Midbrain (tissue), 1 donor: ENCODE data around the gene TBRG1.

Experiments used
- DNase-seq: peaks from one replicate; lab custom pipeline; 2025; lab: John Stamatoyannopoulos, UW

Gene TBRG1

DNA sequence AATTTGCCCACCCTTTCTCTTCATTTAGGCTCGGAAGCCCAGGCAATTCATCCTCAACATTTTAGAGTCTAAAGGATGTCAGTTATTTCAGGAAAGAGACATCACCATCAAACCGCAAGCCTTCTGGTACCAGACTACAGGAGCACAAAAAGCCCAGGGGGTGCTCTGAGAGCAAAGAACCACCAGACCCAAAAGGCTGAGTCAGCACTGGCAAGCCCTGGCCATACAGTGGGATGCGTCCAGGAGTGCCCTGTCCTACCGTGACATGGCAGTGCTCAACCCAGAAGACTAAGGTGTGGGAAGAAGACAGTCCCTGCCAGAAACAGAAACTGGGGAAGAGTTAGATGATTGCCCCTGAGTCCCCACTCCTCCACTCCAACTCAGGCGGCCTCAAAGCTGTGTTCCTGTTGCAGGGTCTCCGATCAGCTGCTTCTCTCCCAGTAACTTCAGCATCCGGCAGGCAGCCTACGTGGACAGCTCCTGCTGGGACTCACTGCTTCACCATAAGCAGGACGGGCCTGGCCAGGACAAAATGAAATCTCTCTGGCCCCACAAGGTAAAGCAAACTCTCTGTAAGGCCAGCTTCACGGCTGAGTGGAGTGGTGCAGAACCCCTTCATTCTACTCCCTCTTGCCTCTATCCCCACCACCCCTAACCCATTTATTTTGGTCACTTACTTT lies 10.0 kb upstream of the TBRG1 start:
- no peak for DNase-seq

DNA sequence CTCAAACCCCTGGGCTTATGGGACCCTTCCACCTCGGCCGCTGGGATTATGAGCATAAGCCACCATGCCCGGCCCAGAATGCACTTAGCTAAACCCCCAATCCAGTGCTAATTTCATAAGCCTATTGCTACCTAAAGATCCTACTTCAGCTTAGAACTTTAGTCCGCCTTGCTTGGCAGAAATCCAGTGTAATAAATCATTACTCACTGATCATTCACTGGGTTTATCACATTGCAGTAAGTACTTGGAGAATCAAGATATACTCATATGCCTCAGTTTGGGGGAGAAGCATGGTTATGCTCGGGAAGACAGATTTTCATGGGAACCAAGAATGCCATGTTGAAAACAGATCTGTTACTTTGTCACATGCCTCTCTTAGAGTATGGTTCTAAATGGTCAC lies 3.8 kb upstream of the TBRG1 start:
- DNase-seq = no peak

DNA sequence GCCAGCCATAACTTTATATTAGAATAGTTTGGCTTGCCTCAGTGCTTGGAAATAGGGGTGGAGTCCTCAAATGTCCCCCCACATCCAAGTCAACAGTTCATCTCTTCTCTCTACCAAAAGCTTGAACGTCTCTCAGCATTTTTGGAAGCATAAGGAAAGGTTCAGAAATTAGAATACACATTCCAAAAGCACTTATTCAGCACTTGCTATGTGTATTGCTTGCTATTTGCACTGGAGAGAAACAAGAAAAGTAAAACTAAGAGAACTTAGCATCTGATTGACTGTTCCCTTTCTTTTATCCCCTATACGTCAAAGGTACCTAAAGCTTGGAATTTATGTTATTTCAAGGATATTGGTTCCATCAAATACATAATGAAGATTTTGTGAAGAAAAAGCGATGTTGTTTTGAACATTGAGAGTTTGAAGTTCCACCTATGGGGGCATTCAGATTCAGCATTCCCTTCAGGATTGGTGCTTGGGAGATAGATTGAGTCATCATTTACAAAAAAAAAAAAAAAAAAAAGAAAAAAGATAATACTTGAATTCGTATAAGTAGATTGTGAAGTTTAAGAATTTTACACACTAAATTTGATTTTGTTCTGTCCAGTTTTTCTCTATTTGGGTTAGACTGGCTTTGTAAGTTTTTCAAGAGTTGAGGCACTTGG lies 1.3 kb downstream of the TBRG1 start:
- no peak for DNase-seq

DNA sequence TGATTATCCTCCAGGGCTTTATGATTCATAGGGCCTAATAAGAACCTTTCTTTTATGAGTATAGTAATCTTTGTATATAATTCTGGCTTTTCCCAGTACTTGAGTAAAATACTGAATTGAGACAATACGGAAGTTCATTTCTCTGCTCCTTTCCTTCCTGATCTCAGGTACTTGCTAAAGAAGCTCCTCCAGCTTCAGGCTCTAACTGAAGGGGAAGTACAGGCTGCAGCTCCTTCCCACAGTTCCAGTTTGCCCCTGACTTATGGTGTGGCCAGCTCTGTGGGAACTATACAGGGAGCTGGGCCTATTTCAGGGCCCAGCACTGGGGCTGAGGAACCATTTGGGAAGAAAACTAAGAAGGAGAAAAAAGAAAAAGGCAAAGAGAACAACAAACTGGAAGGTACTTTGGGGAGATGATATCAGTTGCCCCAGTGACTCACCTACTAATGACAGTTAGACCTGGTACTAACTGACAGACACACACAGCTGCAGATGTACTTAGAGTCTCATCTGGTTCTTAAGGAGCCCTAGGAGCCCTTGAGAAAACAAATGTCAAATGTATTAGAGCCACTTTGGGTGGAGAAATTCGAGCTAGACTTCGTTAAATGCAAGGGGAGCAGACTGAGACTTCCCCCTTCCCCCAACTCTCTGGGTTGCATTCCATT lies 3.0 kb downstream of the TBRG1 start:
- DNase-seq = no peak

DNA sequence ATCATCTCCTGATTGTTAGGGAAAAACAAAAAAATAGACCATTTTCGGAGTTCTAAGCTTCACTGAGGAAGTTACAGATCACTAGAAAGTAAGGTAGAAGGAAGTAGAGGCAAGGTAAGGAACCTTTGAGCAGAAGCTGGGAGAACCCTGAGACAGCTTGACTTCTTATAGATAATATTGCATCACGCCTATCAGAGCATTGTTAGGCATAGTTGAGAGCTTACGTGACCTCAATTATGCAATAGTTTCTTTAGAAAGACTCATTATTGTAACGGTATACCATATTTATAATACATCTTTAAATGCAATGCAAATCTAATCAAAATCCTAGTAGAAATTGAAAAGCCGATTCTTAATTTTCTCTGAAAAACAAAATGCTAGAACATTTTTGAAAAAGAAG lies 4.9 kb downstream of the TBRG1 start:
- DNase-seq = no peak

DNA sequence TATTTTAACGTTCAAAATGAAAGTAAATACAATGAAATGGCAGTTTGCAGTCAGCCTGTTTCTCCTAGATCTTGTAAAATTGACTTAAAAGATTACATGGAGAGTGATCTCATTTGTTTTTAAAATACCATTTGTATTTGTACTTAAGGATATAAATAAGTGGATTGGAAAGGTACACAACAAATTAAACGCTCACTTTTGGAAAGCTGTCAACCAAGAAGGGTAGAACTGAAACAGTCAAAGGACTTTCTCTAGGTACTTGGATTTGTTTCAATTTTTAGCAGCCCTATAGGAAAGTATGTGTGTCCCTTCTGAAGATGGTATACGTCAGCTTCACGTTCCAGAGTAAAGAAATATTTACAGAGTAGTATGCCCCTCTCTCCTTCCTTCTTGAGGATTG lies 7.3 kb downstream of the TBRG1 start:
- DNase-seq = no peak

DNA sequence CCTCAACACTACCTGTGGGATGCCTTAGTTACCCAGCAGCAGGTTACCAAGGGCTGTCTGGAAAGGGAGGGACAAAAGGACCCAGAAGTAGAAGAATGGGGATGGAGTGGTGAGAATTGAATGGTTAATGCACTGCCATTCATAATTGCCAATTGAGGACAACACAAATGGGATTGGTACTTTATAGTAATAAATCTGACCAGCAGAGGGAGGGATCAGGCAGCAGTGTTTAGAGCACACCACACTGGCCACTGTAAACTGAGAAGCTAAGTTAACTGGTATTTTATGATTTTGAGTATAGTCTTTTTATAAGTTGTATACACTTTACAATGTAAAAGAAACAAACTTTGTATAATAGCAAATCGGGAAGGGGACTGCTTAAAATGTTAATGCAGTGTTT lies 10.7 kb downstream of the TBRG1 start:
- no peak for DNase-seq

DNA sequence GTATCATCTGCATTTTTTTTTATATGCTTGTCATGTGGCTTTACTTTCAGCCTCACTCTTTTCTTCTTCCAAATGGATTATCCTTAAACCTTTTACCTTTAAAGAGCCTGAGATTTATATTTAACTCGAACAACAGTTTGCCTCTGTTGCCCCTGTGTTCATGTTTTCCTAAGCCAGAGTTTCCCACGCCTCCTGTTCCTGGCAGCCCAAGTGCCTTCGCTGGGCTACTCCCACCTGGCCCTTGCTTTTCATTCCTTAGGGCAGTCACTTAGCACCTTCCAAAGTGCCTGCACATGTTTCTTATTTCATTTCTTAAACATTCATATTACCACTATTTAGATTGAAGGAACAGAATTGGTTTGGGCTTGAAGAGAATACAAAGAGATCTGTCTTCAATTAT lies 13.3 kb downstream of the TBRG1 start:
- DNase-seq = no peak

DNA sequence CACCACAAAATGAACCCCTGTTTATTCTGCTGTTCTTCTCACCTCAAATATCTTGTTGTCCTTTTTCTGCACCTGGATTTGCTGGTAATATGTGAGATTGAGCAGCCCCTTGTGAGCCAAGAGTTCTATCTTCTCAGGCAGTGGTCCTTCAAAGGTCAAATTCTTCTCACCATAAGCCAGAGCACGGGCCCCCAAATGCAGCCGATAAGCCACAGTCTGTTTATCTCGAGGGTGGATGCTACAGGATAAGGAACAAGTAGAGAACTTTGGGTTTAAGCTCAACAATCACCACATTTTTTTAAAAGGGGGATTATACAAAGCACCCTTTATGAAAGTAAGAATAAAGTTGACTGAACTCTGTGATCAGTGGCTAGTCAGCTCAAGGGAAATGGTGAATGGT lies 15.8 kb downstream of the TBRG1 start:
- no peak for DNase-seq

DNA sequence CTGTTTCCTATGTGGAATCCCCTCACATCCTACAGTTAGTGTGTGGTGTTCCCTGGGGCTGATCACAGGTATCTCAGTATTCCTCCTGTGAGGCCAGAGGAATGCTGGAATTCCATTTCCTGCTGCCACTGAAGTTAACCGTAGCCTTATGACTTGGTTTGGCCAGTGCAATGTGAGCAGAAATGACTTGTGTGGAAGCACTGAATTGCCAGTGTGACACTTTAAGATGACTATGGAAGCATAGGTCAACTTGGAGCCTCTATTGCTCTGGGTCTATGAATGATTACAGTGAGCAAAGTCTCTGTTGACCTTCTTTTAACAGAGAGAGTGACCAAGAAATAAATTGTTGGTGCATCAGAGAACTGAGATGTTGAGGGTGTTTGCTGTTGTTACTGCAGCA lies 16.5 kb downstream of the TBRG1 start:
- DNase-seq = no peak

DNA sequence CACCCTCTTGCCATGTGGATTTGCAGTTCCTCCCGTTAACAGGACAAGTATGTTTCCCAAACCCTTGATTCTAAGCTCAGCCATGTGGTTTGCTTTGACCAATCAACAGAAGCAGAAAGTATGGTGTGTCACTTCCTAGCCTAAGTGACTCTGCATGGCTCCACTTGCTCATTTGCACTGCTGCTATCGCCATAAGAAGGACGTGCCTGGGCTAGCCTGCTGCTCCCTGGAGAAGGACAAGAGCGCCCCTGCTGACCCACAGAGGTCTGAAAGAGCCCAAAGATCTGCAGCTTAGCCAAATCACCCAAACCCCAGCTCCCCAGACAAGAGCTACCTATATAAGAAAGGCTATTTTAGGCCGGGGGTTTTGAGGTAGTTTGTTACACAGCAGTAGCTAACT lies 18.0 kb downstream of the TBRG1 start:
- DNase-seq = no peak

DNA sequence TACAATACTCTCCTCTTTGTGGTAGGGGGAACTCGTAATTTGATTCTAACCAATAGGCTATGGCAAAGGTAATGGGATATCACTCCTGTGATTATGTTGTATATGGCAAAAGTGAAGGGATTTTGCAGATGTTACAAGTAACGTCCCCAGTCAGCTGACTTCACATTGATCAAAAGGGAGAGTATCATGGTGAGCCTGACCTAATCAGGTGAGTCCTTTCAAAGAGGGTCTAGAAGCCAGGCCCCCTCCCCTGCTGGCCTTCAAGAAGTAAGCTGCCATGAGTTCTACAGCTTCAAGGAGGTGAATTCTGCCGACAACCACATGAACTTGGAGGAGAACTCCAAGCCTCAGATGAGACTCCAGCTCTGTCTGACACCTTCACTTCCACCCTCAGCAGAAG lies 20.0 kb downstream of the TBRG1 start:
- no peak for DNase-seq

DNA sequence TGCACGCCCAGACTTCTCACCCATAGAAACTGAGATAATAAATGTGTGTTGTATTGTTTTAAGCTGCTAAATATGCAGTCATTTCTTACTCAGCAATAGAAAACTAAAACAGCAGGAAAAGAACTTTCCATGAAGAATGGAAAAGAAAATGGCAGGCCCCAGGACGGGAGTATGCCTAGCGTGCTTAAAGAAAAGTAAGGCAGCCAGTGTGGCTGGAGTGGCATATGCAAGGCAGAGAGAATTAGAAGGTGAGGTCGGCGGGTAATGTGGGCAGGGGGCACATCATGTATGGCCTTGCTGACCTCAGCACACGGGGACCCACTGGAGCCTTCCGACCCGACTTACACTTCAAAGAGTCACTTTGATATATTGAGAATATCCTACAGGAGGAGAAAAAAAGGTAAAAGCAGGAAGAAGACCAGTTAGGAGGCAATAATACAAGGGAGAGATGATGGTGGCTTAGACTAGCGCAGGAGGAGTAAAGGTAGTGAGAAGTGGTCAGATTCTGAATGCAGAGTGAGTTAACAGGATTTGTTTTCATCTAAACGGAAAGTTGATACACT lies 20.5 kb downstream of the TBRG1 start:
- no peak for DNase-seq

DNA sequence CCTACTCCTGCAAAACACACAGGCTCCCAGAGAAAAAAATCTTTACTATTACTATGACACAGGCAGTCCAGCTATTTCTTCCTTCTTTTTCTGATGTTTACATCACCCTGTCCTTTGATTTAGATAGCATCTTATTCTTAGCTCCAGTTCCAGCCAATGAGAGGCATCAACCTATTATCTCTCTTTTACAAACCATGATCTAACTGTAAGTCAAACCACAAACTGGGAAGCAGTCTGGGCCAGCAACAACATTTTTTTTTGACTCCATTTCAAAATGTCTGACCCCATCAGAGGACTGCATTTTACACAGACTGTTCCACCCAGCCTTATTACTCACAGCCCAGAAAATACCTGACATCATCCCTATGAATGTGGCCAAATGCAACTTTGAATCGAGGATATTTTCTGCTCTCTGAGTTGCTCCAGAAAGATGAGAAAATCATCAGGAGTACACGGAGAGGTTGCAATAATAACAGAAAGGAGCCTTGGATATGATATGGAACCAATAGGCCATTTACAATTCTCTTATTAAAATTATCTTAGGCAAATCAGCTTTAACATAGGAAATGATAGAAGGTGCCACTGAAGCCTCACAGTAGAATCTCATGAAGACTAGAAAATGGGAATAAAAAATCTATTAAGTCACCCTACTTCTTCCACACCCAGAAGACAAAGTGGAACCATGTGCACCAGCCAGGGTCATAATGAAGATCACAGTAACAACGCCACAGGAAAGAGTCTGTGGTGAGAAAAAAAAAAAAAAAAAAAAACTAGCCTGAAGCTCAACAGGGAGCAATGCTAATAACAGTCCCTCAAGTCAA lies 21.2 kb downstream of the TBRG1 start:
- DNase-seq = no peak

DNA sequence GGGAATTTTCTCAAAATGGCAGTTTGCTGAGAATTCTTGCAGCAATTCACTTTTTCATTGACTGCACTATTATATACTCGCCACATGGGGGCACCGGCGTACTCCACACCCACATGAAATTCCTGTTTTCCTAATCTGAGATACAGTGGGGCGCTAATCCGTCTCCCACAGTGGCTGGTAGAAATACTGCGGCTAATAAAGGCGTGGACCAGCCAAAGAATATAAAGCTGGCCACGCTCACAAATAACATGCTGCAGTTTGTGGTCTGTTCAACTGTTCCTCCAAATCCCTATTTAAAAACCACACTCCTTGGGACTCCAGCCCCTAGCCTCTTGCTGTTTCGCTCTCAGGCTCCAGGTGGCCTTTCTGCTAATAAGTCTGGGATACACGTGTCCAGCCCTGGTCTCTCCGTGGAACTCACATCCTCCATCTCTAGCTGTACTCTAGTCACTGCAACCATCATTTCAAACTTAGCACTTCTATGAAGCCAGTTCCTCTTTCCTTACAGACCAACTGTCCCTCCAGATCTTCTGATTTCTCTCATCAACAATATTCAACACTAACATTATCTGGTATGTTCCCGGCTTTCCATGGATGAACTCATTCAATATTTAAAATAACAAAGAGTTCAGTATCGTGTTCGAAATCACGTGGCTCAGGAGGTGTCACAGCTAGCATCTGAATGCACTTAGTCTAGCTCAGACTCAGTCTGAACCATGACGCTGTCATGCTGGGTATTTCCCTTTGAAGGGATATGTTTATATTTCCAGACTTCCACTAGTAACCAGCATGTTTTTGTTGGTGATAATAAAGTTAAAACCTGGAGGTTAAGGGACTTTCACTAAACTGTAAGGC lies 22.0 kb downstream of the TBRG1 start:
- DNase-seq = peak; percentile 51

DNA sequence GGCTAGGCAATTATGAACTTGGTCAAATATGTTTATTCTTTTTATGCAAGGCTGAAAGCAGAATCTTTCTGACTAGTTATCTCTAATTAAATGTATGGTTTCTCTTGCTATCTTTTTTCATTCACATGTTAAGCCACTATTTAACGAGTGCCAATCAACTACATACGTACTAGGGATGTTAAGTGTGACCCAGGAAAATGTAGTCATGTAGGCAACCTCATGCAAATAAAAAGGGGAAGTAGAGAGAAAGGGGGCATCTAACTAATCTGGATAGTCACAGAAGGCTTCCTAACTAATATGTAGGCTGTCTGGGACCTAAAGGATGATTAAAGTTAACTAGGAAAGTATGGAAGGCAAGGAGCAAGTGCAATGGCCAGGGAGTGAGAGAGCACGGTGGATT lies 23.5 kb downstream of the TBRG1 start:
- DNase-seq = no peak

DNA sequence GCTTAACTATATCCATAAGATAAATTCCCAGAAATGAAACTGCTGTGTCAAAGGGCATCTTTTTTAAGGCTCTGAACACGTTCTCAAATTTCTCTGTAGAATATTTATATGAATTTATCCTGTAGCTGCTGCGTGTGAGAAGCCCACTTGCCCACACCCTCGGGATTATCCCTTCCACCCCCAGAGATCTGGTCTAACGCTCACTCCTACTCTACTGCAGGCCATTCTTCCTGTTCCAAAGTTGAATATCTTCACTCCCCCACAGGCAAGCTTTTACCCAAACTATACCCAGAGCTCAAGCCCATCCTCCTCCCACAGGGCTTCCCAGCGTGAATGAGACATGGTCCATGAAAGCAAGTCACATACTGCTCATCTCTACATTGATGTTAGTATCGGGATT lies 25.9 kb downstream of the TBRG1 start:
- DNase-seq = no peak

DNA sequence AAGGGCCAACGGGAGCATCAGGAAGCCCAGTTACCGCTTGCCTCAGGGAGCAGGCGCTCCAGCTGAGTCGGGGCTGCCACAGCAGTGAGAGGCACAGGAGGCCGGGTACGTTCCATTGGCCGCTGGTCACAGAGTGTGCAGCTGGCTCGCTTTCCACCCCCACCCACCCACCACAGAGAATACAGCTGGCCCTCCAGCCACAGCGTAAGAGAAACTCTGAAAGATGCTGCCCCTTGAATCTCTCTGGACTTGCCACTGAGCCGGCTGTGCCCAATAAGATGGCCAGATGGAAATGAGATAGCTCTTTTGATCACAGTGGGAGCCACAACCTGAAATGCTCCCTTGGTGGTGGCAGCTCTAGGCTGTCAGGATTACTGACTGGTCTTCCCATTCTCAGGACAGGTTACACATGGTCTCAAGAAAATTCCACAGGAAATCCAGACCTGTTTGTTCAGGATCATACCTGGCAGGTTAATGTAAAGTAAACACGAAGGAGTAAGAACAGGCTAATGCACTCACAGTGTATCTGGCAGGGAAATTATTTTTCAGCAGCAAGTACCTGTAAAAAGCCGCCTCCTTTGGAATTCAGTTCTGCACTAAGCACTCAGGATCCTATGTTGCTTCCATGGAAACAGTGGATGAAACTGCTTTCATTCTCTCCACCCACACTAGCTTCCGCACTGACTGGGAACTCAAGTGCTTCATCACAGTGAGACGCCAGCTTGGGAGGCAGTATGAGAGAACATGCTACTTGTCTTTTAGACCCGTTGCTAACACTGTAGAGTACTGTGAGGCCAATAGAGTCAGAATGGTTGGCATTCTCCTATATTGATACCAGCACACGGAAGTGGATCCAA lies 34.3 kb downstream of the TBRG1 start:
- no peak for DNase-seq

DNA sequence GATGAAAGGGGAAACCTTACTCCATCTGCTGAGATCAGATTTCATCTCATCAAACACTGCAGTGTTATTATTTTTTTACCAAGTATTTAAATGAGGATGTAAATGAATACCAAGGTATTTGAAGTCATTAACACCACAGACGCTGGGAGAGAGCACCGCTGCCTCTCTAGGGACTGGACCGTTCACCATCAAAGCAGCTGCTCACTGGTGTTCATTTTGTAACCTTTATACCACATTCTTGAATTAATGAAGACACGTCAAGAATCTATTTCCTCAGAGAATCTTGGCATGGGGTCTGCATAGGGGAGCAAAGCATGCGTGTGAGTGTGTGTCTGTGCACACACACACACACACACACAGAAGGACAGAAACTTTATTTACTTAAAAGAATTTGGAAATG lies 35.2 kb downstream of the TBRG1 start:
- no peak for DNase-seq

DNA sequence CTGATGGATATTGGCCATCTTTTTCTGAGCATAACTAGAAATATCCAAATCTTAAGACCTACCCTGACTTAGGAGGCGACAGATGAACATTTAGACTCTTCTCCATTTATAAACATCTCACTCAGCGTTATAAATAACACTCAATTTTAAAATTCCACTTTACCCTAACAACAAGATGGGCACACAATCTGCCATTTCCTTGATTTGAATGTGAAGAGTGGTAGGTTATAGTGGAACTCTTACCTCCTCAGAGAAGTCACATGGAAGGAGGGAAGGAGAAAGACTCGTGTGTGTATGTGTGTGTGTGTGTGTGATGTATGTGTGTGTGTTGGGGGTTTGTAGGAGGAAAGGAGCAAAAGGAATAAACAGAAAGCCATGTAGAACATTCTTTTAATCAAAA lies 35.8 kb downstream of the TBRG1 start:
- no peak for DNase-seq
